ENCODE measurements around the gene SCGB1A1.

DNA sequence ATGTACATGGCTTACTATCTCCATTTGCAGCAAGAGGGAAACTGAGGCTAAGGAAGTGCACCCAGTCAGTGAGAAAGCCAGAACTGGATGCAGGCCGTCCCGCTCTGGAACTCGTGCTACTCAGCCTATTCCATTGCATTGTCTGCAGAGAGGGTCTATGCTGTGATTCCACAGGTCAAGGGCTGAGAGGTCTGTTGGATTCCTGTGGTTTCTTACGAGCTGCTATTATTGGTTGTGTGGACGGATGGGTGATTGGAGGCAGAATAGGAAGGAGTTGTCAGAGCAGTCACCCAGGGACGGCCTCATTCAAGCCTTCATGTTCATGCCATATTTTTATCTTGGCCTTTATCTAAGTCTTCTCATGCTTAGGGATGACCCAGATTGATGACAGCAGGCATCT is 33.4 kb downstream of the SCGB1A1 start:
- TF ChIP-seq, protein P1, sequence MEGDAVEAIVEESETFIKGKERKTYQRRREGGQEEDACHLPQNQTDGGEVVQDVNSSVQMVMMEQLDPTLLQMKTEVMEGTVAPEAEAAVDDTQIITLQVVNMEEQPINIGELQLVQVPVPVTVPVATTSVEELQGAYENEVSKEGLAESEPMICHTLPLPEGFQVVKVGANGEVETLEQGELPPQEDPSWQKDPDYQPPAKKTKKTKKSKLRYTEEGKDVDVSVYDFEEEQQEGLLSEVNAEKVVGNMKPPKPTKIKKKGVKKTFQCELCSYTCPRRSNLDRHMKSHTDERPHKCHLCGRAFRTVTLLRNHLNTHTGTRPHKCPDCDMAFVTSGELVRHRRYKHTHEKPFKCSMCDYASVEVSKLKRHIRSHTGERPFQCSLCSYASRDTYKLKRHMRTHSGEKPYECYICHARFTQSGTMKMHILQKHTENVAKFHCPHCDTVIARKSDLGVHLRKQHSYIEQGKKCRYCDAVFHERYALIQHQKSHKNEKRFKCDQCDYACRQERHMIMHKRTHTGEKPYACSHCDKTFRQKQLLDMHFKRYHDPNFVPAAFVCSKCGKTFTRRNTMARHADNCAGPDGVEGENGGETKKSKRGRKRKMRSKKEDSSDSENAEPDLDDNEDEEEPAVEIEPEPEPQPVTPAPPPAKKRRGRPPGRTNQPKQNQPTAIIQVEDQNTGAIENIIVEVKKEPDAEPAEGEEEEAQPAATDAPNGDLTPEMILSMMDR (IDR thresholded peaks at IDR 0.05), result no peak
- no peak for TF ChIP-seq POLR2A (IDR thresholded peaks at IDR 0.05)
